Ovary (tissue), 9 donors: ENCODE results near the gene PRRG4. TPM values are rescaled to one million over a fixed set of nuclear protein-coding genes. Genes with fewer than 3 reads are reported as not detected.

Source experiments
- DNase-seq, 5 donors: peaks; one replicate each; pipeline ENCODE4 v3.0.0-alpha.2; 2019 to 2020
- H3K27ac ChIP-seq, 2 donors: fragments of 200-600 bp; one replicate each; pipeline versions ENCODE4 v1.5.1 to v1.8.0; 2019 to 2022
- H3K27me3 ChIP-seq: fragments of 200-600 bp; one replicate; pipeline ENCODE4 v1.8.0; 2022
- H3K36me3 ChIP-seq: fragments of 200-600 bp; sonication (generic); one replicate; pipeline ENCODE4 v1.5.1; 2019
- H3K4me1 ChIP-seq: one replicate; pipeline ENCODE4 v1.8.1; 2013; ENCODE audit warnings: mild to moderate bottlenecking, moderate library complexity; ENCODE audit not compliant: insufficient read depth
- H3K4me3 ChIP-seq: fragments of 200-600 bp; sonication (generic); one replicate; pipeline ENCODE4 v1.5.1; 2017
- H3K9me3 ChIP-seq, 2 donors: fragments of 200-600 bp in 1 of 2; sonication (generic) in 1 of 2; one replicate each; pipeline versions ENCODE4 v1.5.1 to v1.8.1; 2013 to 2019; ENCODE audit warnings: mild to moderate bottlenecking in 1 of 2, moderate library complexity in 1 of 2
- EP300 ChIP-seq: sonication (generic); formaldehyde crosslinking; IDR thresholded peaks from one replicate; pipeline ENCODE4 v1.6.1; 2017; ENCODE audit warnings: antibody characterized with exemption
- POLR2A ChIP-seq: fragments of 450-650 bp; IDR thresholded peaks from one replicate; pipeline ENCODE4 v1.6.1; 2017; ENCODE audit warnings: antibody characterized with exemption, mild to moderate bottlenecking, moderate library complexity
- WGBS, 3 donors: extraction: QIAGEN DNeasy Blood & Tissue Kit in 1 of 3; methylation state at CpG; one replicate each; pipeline versions ENCODE4 v1.1.5 to v1.1.7; 2013 to 2017; 5-methylcytosine and 5-hydroxymethylcytosine counted together
- intact Hi-C, 4 donors: fragments of 100-400 bp; cut with DNase I; formaldehyde crosslinking; loops; one replicate each; pipeline versions ENCODE4 v1.11.0 to v1.15.1; 2022 to 2023
- polyA plus RNA-seq, 2 donors: library from polyadenylated mRNA; stranded (reverse); fragments of 200-250 nt in 1 of 2; fragments of 350-450 nt in 1 of 2; fragmentation: Illumina TruSeq in 1 of 2; extraction: RNeasy Lipid Tissue Mini Kit (QIAGEN cat#74804) in 1 of 2; gene quantifications; one replicate each; pipeline ENCODE4 v1.2.3, GENCODE V29; 2013 to 2014
- total RNA-seq, 7 donors: library from RNA; depleted of rRNA in 2 of 7; stranded (reverse); fragments of >200 nt in 2 of 7; fragmentation: NEBNext Ultra II Directional in 3 of 7; extraction: Animal tissue kit (Norgen Biotek cat#: 25700) in 3 of 7; gene quantifications; one replicate each; pipeline versions ENCODE4 v1.1.0 to v1.2.4, GENCODE V29; 2016 to 2023
- TF ChIP-seq, protein P1 (sequence below), 3 donors: fragments of 450-650 bp in 2 of 3; fragments of 200-600 bp in 1 of 3; IDR thresholded peaks; one replicate each; pipeline versions ENCODE4 v1.5.1 to v1.8.0; 2016 to 2022; ENCODE audit warnings: antibody characterized with exemption in 3 of 3, mild to moderate bottlenecking in 1 of 3
- donor health status: DM: no; HTN: no; CAD: no; lungs with moderate emphysema.
- donor health status: DM: no; HTN: no; CAD: no.
- donor health status: Bipolar disorder and iron deficiency.
- donor health status: DM: yes; HTN: yes; CAD: no.
- donor health status: DM: no; HTN: no; CAD: no.
- donor health status: DM: yes; HTN: yes; CAD: no.

Gene PRRG4
- total and polyA plus RNA-seq, 9 donors = 0.17 to 6.5 (median 0.48) TPM

DNA sequence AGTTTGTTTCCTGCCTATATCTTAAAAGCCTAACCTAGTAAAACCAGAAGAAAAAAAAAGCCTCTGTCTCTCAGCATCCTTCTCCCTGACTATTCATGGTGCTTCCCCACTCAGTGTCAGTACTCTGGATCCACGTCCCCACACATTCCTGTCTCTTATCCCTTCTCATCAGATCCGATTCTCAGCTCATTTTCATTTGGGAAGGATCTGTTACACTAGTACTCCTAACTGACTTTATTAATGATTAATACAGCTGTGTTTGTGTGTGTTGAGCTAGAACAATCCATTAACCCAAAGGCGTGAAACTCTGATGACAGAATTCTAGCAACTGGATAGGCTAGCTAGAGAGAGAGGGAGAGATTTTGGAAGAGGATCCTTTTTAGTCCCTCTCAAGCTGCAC lies 1.5 kb downstream of the PRRG4 start:
- Histone ChIP-seq H3K4me1 (no peaks in the 10 kb centered on the region), H3K27ac (no peak overlapping the region), H3K27me3 (no peaks in the 10 kb centered on the region), H3K36me3 (no peaks in the 10 kb centered on the region), H3K9me3 (no peaks in the 10 kb centered on the region), H3K4me3 (no peak overlapping the region)
- intact Hi-C loops = loop anchor here in 1 of 4 donors (10.0 kb wide), 1 partner anchor 744 kb away; no protein-coding TSS in a partner anchor
- TF ChIP-seq EP300 (no peak), POLR2A (no peak)
- TF ChIP-seq, protein P1, sequence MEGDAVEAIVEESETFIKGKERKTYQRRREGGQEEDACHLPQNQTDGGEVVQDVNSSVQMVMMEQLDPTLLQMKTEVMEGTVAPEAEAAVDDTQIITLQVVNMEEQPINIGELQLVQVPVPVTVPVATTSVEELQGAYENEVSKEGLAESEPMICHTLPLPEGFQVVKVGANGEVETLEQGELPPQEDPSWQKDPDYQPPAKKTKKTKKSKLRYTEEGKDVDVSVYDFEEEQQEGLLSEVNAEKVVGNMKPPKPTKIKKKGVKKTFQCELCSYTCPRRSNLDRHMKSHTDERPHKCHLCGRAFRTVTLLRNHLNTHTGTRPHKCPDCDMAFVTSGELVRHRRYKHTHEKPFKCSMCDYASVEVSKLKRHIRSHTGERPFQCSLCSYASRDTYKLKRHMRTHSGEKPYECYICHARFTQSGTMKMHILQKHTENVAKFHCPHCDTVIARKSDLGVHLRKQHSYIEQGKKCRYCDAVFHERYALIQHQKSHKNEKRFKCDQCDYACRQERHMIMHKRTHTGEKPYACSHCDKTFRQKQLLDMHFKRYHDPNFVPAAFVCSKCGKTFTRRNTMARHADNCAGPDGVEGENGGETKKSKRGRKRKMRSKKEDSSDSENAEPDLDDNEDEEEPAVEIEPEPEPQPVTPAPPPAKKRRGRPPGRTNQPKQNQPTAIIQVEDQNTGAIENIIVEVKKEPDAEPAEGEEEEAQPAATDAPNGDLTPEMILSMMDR (IDR thresholded peaks at IDR 0.05) = no peak
- 78 to 84% (median 83%) methylated on average over 3 of the region's 3 CpGs for WGBS, 3 donors
- DNase-seq = no peak

DNA sequence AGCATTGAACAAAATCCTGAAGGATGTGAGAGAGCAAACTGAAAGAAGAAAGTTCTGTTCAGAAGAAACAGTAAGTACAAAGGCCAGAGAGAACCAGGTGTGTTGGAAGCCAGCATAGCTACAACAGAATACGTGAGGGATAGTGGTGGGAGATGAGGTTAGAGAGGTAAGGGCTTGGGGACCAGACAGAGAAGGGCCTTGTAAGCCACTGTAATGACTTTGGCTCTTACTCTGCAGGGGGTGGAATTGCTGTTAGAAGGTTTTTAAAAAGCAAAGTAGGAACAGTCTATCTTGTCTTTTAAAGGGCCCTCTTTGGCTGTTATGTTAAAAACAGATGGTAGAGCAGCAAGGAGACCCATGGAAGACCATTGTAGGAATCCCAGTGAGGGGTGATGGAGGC lies 4.2 kb downstream of the PRRG4 start:
- no peak for DNase-seq
- H3K4me3 ChIP-seq = no peak overlapping the region
- no peaks in the 10 kb centered on the region for H3K4me1 ChIP-seq
- WGBS, 3 donors = 63 to 87% (median 78%) methylated on average over 1 of the region's 1 CpG
- no peak overlapping the region for H3K27ac ChIP-seq
- no peaks in the 10 kb centered on the region for H3K36me3 ChIP-seq
- H3K9me3 ChIP-seq = no peaks in the 10 kb centered on the region
- no peaks in the 10 kb centered on the region for H3K27me3 ChIP-seq
- intact Hi-C loops = loop anchor here in 1 of 4 donors (10.0 kb wide), 1 partner anchor 741 kb away; no protein-coding TSS in a partner anchor
- TF ChIP-seq EP300 (no peak), POLR2A (no peak)
- TF ChIP-seq, protein P1 (IDR thresholded peaks at IDR 0.05) = no peak

DNA sequence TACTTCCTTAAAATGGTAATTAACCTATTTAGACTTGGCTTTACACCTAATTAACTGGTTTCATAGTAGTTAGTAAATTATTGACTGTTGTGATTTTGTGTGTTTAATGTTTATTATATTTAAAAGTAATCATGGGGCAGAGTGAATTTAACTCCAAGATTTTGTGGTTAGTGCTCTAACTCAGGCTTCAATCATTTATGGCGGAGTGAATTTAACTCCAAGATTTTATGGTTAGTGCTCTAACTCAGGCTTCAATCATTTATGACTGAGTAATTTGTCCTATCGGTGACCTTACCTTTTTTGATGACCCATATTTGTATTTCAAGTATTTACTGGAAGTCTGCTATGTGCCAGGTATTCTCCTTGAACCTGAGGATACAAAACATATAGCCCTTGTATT lies 7.2 kb downstream of the PRRG4 start:
- H3K27ac ChIP-seq = no peak overlapping the region
- H3K27me3 ChIP-seq = no peaks in the 10 kb centered on the region
- 90 to 95% (median 91%) methylated on average over 2 of the region's 2 CpGs for WGBS, 3 donors
- DNase-seq = no peak
- H3K4me3 ChIP-seq = no peak overlapping the region
- TF ChIP-seq, protein P1 (IDR thresholded peaks at IDR 0.05) = no peak
- TF ChIP-seq EP300 (no peak), POLR2A (no peak)
- intact Hi-C loops = loop anchor here in 1 of 4 donors (10.0 kb wide), 1 partner anchor 738 kb away; no protein-coding TSS in a partner anchor
- H3K4me1 ChIP-seq = no peaks in the 10 kb centered on the region
- H3K9me3 ChIP-seq = no peaks in the 10 kb centered on the region
- no peaks in the 10 kb centered on the region for H3K36me3 ChIP-seq

DNA sequence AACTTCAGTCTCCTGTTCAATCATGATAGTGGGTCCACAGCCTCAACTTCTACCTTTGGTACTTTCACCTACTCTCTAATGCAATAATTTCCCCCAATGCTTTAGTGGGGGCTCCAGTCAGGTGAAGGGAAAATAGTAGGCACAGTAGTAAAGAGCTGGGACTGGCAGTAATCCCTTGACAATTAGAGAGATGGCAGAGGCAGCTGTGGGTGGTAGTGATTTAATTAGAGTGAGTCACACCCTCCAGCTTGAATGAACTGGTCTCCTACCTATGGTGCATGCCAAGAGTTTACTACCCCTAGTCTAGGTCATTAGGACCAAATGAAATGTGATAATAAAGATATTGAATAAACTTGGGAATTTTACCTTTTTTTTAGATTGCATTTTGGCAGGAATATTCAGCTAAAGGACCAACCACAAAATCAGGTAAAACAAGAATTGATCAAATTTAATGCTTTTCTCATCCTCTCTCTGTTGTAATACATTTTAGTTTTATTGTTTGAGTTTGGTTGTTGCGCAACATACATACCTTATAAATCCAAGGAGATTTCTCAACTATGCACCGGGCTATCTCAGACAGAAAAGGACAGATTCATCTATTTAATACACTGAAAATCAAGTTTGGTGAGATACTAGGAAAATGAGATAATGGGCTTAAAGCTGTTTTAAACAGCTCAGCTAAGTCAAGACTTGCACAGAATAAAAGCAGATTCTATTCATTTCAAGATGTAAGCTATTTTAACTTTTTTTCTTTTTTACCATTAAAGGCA lies 9.0 kb downstream of the PRRG4 start:
- H3K4me3 ChIP-seq = no peak overlapping the region
- DNase-seq = no peak
- no peaks in the 10 kb centered on the region for H3K36me3 ChIP-seq
- TF ChIP-seq EP300 (no peak), POLR2A (no peak)
- TF ChIP-seq, protein P1 (IDR thresholded peaks at IDR 0.05) = no peak
- H3K4me1 ChIP-seq = no peaks in the 10 kb centered on the region
- no peaks in the 10 kb centered on the region for H3K27me3 ChIP-seq
- intact Hi-C loops = loop anchor here in 1 of 4 donors (10.0 kb wide), 1 partner anchor 736 kb away; no protein-coding TSS in a partner anchor
- WGBS, 3 donors = 86 to 90% (median 88%) methylated on average over 2 of the region's 2 CpGs
- no peak overlapping the region for H3K27ac ChIP-seq
- H3K9me3 ChIP-seq = no peaks in the 10 kb centered on the region
